Measurements from ENCODE around the gene GLYATL3.
A peak's percentile ranks its signal among the peaks of the same experiment; 100 is the strongest.

Gene GLYATL3

DNA sequence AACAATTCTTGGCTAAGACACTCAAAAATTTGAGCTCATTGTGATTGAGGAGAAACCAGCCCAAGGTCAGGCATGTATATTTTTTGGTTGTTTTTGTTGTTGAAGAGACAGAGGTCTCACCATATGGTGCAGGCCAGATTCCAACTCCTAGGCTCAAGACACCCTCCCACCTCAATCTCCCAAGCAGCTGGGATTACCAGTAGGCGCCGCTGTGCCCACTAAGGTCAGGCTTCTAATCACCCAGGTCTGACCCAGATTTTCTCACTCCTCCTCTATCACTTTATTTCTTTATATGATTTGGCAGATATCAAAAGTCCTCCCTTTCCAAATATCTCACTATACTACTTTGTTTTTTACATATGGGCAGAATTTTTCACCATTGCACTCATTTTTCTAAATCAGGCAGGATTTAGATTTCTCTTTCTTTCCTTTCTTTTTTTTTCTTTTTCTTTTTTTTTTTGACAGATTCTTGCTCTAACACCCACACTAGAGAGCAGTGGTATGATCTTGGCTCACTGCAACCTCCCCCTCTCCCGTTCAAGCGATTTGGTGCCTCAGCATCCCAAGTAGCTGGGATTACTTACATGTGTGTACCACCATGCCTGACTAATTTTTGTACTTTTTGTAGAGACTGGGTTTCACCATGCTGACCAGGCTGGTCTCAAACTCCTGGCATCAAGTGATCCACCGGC is 49.0 kb downstream of the GLYATL3 start:
- DNase-seq, result no peak

DNA sequence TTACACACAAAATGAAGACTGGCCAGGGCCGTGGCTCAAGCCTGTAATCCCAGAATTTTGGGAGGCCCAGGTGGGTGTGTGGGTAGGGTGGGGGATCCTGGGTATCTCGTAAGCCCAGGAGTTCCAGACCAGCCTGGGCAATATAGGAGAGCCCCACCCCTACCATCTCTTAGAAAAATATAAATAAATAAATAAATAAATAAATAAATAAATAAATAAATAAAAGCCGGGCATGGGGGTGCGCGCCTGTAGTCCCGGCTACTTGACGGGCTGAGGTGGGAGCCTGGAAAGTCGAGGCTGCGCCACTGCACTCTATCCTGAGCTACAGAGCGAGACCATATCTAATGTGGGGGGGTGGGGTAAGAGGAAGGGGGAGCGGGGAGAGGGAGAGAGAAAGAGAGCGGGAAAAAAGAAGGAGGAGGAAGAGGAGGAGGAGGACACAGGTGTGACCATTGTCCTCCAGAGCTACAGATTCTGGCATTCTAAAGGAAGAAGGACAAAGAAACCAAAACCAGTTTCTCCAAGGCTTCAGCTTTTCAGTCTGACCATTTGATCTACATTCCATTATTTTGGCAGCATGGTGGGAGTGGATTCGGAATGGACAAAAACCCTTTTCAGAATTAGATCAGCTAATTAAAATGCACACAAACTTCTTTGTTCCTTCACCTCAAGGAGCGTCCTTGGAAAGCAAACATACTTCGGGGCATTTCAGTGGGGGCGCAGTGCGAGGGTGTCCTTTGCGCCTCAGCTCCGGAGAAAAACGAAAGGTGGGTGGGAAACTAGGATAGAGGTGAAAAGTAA is 50.2 kb downstream of the GLYATL3 start:
- DNase-seq, result no peak

DNA sequence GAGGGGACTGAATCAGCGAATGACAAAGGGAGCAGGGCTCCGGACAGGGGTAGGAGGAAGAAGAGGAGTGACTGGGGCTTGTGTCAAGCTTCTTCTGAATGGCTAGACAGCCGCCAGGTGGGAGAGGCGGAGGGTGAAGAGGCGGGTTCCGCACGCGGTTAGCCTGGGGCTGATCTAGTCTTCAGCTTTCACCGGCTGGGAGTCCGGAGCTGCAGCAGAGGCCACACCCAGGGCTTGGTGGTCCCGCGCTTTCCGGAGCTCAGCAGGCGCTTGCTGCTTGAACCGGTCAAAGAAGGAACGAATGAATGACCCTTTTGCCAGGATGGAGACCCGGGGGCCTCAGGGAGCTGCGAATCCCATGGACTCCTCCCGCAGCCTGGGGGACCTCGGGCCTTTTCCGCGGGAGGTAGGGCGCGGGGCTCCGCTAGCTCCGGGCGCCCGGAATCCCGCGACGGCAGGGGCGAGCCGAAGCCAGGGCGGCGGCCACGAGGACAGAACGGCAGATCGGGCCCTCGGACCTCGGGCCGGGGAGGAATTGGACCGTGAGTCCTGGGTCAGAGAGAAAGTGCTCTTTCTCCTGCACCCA is 50.9 kb downstream of the GLYATL3 start, which contains the start of gene C6orf141:
TSS of gene C6orf141 (plus strand) at position 177 of the 586 bp plus-strand sequence. CDS start at position 302, 125 bp downstream.
- DNase-seq, result no peak

DNA sequence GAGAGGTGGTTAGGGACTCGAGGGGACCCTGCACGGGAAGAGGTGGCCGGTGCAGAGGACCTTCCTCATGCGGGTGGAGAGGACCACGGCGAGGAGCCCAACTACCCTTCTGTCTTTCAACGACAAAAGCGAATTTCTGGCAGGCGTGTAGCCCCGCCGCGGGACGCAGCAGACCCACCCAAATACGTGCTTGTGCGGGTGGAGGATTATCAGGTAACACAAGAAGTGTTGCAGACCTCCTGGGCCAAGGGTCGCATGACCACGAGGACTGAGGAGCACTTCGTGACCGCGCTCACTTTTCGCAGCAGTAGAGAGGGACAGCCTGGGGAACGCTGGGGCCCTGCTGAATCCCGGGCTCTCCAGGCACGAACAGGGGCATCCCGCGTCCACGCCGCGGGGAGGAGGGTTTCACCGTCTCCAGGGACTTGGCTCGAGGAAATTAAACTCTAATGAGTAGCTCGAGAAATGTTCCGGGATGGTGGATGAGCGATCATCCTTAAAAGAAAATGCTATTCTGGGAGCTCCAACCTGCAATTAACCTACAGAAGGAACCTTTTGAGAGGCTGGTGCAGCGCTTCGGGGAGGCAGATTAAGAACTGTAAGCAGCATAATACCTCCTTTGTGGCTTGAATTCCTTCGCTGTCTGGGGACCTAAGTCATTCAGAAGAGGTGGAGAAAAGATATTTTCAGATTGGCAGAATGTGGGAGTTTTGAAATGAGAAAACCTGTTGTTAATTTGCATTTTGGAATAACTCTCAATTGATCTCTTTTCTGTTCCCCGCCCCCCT is 51.5 kb downstream of the GLYATL3 start:
- no peak for DNase-seq

DNA sequence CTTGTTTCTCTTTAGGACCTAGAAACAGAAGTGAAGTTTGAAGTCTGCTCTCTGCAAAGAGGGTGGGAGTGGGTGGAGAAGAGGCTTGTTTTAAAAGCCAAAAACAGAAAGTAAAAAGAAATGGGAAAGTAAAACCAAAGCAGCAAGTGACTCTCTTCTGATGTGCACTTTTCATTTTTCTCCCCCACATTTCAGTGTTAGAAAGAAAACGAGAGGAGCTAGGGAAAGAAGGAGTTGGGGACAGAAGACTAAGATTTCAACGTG is 52.1 kb downstream of the GLYATL3 start:
- DNase-seq, result no peak

DNA sequence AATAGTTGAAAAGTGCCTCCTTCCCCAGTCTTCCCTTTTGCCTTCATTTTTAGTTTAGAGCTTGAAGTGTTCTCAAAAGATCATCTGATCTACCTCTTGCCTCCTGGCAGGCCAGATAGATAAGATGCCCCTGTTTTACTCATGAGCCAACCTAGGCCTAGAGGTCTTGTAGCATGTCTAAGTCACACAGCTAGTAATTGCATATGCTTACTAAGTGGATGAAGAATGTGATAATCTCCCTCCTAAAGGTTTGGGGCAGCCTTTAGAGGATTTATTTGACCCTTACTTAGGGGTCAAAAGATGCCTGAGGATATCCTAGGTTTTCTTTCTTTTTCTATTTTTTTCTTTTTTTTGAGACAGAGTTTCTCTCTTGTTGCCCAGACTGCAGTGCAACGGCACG is 52.9 kb downstream of the GLYATL3 start:
- no peak for DNase-seq

DNA sequence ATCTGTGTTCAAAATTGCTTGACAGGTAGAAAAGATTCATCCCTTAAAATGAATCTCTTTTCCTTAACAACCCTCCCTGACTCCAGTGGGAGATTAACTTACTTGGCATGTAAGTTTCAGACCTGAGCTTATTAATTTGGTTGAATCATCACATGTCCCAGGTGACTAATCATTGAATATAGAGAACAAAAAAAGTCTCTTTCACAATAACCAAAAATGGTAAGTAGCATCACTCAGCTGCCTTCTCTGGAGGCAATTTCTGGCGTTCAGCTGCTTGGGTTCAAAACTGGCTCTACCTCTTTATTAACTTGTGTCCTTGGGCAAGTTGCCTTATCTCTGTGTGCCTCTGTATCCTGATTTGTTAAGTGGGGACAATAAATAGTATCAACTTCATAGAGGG is 53.7 kb downstream of the GLYATL3 start:
- peak; percentile 59 for DNase-seq

DNA sequence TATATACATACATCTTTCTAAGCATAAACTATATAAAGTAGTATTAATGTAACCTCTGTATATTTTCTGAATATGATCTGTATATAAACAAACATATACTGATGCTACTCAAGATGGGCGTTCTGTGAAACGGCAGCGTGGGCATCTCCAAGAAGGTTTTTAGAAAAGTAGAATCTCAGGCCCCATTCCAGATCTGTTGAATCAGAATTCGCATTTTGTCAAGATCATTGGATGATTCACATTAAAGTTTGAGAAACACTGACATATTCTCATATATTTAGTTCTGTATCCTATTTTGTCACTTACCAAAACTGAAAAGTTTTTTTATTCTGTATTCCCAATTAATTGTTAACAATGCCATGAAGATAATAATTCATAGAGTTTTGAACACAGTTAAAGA is 56.2 kb downstream of the GLYATL3 start:
- no peak for DNase-seq

DNA sequence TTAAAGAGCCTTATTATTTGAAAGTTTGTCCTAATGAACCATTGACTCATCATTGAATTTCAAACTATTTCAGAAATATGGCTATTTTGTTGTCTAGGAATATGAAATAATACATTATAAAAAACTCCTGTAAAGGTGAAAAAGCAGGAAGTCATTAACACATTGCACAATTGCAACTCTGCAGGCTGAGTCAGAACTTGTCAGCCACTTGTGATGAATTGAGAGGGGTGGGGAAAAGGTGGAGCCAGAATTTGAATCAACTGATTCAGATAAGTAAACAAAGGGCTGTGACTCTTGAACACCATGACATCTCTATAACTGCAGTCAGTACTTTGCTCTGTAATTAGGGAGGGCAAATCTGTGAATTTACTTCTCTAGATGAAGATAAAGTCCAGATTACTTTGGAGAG is 56.7 kb downstream of the GLYATL3 start:
- DNase-seq, result peak; percentile 63

DNA sequence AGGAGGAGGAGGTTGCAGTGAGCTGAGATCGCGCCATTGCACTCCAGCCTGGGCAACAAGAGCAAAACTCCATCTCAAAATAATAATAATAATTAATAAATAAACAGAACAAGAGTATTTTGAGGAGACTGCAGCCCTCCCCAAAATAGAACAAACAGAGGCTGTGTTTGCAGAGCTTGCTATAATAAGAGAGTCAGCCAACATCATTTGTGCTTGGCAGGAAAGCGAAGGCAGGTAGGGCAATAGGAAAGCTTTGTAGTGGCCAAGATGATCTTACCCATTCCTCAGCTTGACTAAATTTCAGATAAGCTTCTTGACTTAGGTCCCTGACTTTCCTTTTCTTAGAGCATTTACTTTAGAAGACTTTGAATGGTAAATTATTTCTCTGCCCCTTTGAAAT is 57.5 kb downstream of the GLYATL3 start:
- DNase-seq, result no peak

DNA sequence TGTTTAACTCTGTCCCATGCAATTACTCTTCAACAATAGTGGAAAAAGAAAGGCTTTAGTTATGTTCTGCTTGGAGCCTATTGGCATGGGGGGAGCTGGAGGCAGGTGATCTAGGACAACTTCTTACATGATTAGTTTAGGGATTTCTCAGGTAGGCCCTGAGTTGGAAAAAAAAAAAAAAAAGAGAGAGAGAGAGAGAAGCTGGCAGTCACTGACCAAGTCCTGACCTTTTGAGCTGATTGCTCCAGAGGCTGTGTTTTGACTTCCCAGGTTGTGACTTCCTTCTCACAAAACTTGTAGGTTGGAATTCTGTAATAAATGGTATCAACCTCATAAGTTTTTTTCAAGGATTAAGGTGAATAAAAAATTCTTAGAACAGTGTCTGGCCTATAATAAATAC is 58.5 kb downstream of the GLYATL3 start:
- no peak for DNase-seq

DNA sequence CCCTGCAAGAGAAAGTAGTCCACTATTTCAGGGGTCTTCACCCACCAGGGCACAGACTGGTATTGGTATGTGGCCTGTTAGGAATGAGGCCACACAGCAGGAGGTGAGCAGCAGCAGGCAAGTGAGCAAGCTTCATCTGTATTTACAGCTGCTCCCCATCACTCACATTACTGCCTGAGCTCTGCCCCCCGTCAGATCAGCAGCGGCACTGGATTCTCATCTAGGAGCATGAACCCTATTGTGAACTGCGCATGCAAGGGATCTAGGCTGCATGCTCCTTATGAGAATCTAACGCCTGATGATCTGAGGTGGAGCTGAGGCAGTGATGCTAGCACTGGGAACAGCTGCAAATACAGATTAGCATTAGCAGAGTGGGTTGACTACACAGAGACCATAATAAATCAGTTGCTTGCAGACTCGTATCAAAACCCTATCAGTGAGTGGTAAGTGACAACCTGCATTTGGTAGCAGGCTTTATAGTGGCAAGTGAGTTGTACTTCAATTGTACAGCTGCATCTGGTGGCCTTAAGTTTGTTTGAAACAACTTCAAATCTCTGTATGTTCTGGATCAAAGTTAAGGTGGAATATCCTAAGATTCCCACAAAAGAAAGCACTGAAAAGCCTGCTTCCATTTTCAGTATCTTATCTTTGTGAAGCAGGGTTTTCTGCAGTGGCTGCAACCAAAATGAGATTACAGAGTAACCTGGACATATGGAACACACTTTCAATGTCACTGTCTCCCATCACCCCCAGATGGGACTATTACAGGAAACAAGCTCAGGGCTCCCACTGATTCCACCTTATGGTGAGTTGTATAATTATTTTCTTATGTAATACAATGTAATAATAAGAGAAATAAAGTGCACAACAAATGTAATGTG is 63.5 kb downstream of the GLYATL3 start:
- DNase-seq, result no peak

DNA sequence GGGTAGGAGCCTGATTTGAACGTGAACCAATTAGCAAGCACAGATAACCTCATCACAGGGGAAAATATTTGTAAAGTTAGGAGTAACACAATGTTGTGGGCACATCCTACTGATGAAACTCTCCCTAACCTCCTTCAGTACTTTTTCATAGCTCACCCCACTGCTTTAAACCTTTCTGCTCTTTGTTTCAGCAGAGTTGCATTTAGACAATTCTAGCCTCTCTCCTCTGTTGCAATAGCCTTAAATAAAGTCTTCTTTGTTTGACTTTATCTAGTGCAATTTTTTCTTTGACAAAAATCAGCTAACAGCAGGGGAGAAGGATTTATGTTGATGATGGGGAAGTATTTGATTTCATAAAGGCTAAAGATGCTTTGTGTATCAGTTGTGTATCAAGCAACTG is 64.8 kb downstream of the GLYATL3 start:
- no peak for DNase-seq

DNA sequence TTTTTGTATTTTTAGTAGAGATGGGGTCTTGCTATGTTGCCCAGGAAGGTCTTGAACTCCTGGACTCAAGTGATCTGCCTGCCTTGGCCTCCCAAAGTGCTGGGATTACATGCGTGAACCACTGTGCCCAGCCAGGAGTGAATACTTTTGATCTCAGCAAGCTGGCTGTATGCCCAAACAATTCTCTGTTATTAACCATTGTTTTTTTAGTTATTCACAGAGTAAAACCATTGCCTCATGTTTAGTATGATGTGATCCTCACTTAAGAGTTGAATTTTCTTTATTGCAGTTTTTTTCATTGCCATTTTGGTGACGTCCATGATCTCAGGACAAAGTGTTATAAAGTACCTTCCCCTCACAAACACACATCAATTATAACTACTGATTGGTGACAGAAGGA is 65.5 kb downstream of the GLYATL3 start:
- no peak for DNase-seq

DNA sequence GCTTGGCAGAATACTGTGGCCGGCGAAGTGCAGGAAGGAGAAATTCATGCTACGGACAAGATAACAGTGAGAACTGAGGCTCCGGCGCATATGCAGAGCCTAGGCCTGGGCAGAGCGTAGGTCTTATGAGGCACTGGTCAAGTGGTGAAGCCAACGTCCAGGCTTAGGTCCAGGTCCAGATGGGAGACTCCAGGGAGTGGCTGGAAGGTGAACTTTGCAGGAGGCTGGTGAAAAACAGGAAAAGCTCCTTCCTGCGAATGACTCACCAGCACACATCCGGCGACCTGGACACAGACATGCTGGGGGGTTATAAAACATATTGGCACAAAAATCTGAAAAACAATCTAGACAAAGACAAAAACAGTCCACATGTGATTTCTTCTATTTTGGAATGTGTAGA is 66.1 kb downstream of the GLYATL3 start:
- no peak for DNase-seq

DNA sequence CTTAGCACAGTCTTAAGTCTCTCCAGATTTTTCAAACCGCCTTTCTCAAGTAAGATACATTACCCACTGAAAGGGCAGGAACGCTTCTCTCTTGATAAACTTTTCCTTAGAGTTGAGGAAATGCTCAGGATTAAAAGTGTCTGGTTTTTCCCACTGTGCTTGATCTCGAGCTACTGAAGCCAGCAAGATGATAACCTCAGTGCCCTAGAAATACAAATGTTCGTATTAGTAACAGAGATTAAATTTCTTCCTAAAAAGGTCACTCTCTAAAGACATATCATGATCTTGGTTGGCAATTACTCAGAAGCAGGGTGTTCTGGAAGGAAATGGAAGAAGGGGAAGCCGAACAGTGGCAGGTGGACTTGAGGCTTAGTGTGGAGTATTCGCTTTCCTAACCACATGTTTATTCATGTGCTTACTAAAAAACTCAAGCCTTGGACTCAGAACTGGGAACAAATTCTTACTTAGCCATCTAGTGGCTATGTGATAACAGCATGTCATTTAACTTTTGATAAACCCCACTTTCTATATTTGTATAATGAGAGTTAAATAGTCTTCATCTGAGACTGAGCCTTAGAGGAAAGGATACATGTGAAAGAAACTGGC is 70.9 kb downstream of the GLYATL3 start:
- DNase-seq, result no peak

DNA sequence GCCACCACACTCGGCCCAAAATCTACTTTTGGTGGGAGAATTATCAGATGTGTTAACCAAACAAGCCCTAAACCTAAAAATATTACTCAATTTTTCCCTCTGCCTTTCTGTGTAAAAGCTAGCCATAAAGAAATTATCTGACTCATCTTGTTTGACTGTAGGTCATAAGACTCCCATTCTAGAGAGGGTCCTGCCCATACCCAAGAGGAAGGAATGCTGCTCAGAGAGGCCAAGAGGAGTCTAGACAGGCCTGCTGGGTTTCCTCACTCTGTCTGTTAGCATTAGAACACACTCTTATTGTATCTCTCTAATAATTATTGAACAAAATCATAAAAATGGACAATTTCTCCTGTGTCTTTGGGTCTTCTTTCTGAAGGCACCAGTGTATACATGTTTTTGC is 76.9 kb downstream of the GLYATL3 start:
- peak; percentile 16 for DNase-seq

Data from fibroblast of skin of abdomen (primary cell).